Loucy (cell line): ENCODE measurements around the gene EHMT2.

Source experiments
- EZH2phosphoT487 ChIP-seq: fragments of 200-600 bp; IDR thresholded peaks from 2 replicates; pipeline ENCODE4 v1.6.1; 2018; ENCODE audit warnings: antibody characterized with exemption, mild to moderate bottlenecking, moderate library complexity, borderline replicate concordance
- TF ChIP-seq, protein P1 (sequence below): fragments of 200-600 bp; sonication (generic); conservative IDR thresholded peaks from 2 replicates; pipeline ENCODE4 v1.5.1; 2014; ENCODE audit warnings: mild to moderate bottlenecking, antibody characterized with exemption, low read length

- TF ChIP-seq, protein P1, sequence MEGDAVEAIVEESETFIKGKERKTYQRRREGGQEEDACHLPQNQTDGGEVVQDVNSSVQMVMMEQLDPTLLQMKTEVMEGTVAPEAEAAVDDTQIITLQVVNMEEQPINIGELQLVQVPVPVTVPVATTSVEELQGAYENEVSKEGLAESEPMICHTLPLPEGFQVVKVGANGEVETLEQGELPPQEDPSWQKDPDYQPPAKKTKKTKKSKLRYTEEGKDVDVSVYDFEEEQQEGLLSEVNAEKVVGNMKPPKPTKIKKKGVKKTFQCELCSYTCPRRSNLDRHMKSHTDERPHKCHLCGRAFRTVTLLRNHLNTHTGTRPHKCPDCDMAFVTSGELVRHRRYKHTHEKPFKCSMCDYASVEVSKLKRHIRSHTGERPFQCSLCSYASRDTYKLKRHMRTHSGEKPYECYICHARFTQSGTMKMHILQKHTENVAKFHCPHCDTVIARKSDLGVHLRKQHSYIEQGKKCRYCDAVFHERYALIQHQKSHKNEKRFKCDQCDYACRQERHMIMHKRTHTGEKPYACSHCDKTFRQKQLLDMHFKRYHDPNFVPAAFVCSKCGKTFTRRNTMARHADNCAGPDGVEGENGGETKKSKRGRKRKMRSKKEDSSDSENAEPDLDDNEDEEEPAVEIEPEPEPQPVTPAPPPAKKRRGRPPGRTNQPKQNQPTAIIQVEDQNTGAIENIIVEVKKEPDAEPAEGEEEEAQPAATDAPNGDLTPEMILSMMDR: no peak
- no peak for TF ChIP-seq EZH2phosphoT487
These were observed 20.3 kb downstream of the EHMT2 start for GRCh38 chr6:31877125-31877650.
